Memory B cell (primary cell): ENCODE results near the gene CSH1.
"Not testable (repeated sequence)": the region's sequence is repeated elsewhere in the genome, so short reads cannot be mapped to it uniquely, and the experiment has no call there.

Source experiments
- ATAC-seq: fragments of 150-1000 bp; cut with Tn5 transposase; 2 replicates; pipeline ENCODE4 v1.10.0; 2021; ENCODE audit warnings: low read depth, mild to moderate bottlenecking, moderate library complexity
- DNase-seq, 2 donors: peaks; one replicate each; pipeline ENCODE4 v3.0.0; 2022; ENCODE audit warnings: low spot score in 2 of 2
- H3K27ac Mint-ChIP-seq: one replicate; pipeline ENCODE4 v1.8.0; 2022; ENCODE audit warnings: mild to moderate bottlenecking, moderate library complexity, mixed read lengths
- H3K27me3 Mint-ChIP-seq: one replicate; pipeline ENCODE4 v1.8.0; 2022; ENCODE audit warnings: mixed read lengths
- H3K36me3 Mint-ChIP-seq: one replicate; pipeline ENCODE4 v1.8.0; 2022; ENCODE audit warnings: mild to moderate bottlenecking, mixed read lengths
- H3K4me1 Mint-ChIP-seq: one replicate; pipeline ENCODE4 v1.8.0; 2022; ENCODE audit warnings: mixed read lengths
- H3K4me3 Mint-ChIP-seq: one replicate; pipeline ENCODE4 v1.8.0; 2022; ENCODE audit warnings: mild to moderate bottlenecking, moderate library complexity, mixed read lengths
- H3K9me3 Mint-ChIP-seq: one replicate; pipeline ENCODE4 v1.8.0; 2022; ENCODE audit warnings: mixed read lengths

The CSH1 gene

GRCh38 chr17:63903787-63904201 lies 7.4 kb upstream of the CSH1 start:
- H3K27me3 Mint-ChIP-seq, H3K4me1 Mint-ChIP-seq, H3K36me3 Mint-ChIP-seq, H3K27ac Mint-ChIP-seq, H3K4me3 Mint-ChIP-seq, H3K9me3 Mint-ChIP-seq: not testable (repeated sequence)
- peak in 1 of 2 donors; percentile 67 for DNase-seq
- ATAC-seq = peak; percentile 95

- not testable (repeated sequence) for H3K27ac Mint-ChIP-seq, H3K9me3 Mint-ChIP-seq, ATAC-seq, H3K36me3 Mint-ChIP-seq, H3K4me1 Mint-ChIP-seq, H3K27me3 Mint-ChIP-seq, DNase-seq, H3K4me3 Mint-ChIP-seq
These were observed 5.6 kb upstream of the CSH1 start for GRCh38 chr17:63901971-63902370.

GRCh38 chr17:63898899-63899798 lies 2.8 kb upstream of the CSH1 start:
- not testable (repeated sequence) for H3K4me1 Mint-ChIP-seq, H3K27me3 Mint-ChIP-seq, H3K4me3 Mint-ChIP-seq, DNase-seq, H3K27ac Mint-ChIP-seq, H3K36me3 Mint-ChIP-seq, H3K9me3 Mint-ChIP-seq
- ATAC-seq = peak; percentile 18

- DNase-seq, H3K36me3 Mint-ChIP-seq, H3K27me3 Mint-ChIP-seq, H3K4me3 Mint-ChIP-seq, H3K9me3 Mint-ChIP-seq, H3K4me1 Mint-ChIP-seq, H3K27ac Mint-ChIP-seq, ATAC-seq: not testable (repeated sequence)
These were observed 1.6 kb downstream of the CSH1 start for GRCh38 chr17:63894821-63895220.

- H3K4me3 Mint-ChIP-seq, H3K27ac Mint-ChIP-seq, H3K27me3 Mint-ChIP-seq, DNase-seq, H3K36me3 Mint-ChIP-seq, H3K4me1 Mint-ChIP-seq, ATAC-seq, H3K9me3 Mint-ChIP-seq: not testable (repeated sequence)
These were observed 2.4 kb downstream of the CSH1 start for GRCh38 chr17:63894021-63894420.

GRCh38 chr17:63892316-63893037 lies 3.9 kb downstream of the CSH1 start:
- H3K27ac Mint-ChIP-seq, ATAC-seq, H3K27me3 Mint-ChIP-seq, H3K4me3 Mint-ChIP-seq, H3K36me3 Mint-ChIP-seq, H3K9me3 Mint-ChIP-seq, DNase-seq, H3K4me1 Mint-ChIP-seq: not testable (repeated sequence)

- H3K36me3 Mint-ChIP-seq, DNase-seq, H3K27ac Mint-ChIP-seq, H3K27me3 Mint-ChIP-seq, H3K9me3 Mint-ChIP-seq, H3K4me1 Mint-ChIP-seq: not testable (repeated sequence)
- peak; percentile 90 for ATAC-seq
- peak overlapping the region; percentile 51 for H3K4me3 Mint-ChIP-seq
These were observed 7.1 kb downstream of the CSH1 start for GRCh38 chr17:63889026-63889848.

GRCh38 chr17:63885119-63885518 lies 11.3 kb downstream of the CSH1 start:
- not testable (repeated sequence) for H3K27me3 Mint-ChIP-seq, H3K9me3 Mint-ChIP-seq, H3K36me3 Mint-ChIP-seq, ATAC-seq, DNase-seq, H3K4me1 Mint-ChIP-seq, H3K4me3 Mint-ChIP-seq, H3K27ac Mint-ChIP-seq

- not testable (repeated sequence) for H3K4me3 Mint-ChIP-seq, H3K9me3 Mint-ChIP-seq, ATAC-seq, H3K27ac Mint-ChIP-seq, DNase-seq, H3K27me3 Mint-ChIP-seq, H3K36me3 Mint-ChIP-seq
- peaks cover 14% of the 10 kb centered on the region for H3K4me1 Mint-ChIP-seq
These were observed 13.7 kb downstream of the CSH1 start for GRCh38 chr17:63882626-63883126.

- peak; percentile 54 to 73 for DNase-seq
- Mint-ChIP-seq H3K27ac (no peak within 1 kb of the TSS), H3K4me1 (peaks cover 14% of the 10 kb centered on the region), H3K4me3 (no peak within 1 kb of the TSS), H3K27me3 (no peaks in the 10 kb centered on the region), H3K9me3 (no peaks in the 10 kb centered on the region), H3K36me3 (no peaks in the 10 kb centered on the region)
- peak; percentile 78 for ATAC-seq
These were observed 14.3 kb downstream of the CSH1 start, which contains the start of gene GH2 for GRCh38 chr17:63881935-63882601. Gene GH2, minus strand, starts transcription at chr17:63881944. Its CDS starts 143 bp downstream, at chr17:63881801.

- H3K27me3 Mint-ChIP-seq, DNase-seq, H3K4me3 Mint-ChIP-seq, H3K36me3 Mint-ChIP-seq, H3K9me3 Mint-ChIP-seq, ATAC-seq, H3K27ac Mint-ChIP-seq: not testable (repeated sequence)
- H3K4me1 Mint-ChIP-seq = peaks cover 14% of the 10 kb centered on the region
These were observed 15.0 kb downstream of the CSH1 start for GRCh38 chr17:63881337-63881736.

- Mint-ChIP-seq H3K36me3 (no peaks in the 10 kb centered on the region), H3K4me1 (peaks cover 14% of the 10 kb centered on the region), H3K27ac (no peak overlapping the region), H3K9me3 (no peaks in the 10 kb centered on the region), H3K27me3 (no peaks in the 10 kb centered on the region), H3K4me3 (no peak overlapping the region)
- no peak for ATAC-seq
- DNase-seq = no peak
These were observed 15.7 kb downstream of the CSH1 start for GRCh38 chr17:63880706-63881105.

GRCh38 chr17:63878413-63878812 lies 18.0 kb downstream of the CSH1 start:
- peak overlapping the region; percentile 3 for H3K27ac Mint-ChIP-seq
- ATAC-seq = peak; percentile 60
- peak overlapping the region; percentile 57 for H3K4me3 Mint-ChIP-seq
- not testable (repeated sequence) for H3K27me3 Mint-ChIP-seq, H3K36me3 Mint-ChIP-seq, H3K9me3 Mint-ChIP-seq, DNase-seq
- peaks cover 17% of the 10 kb centered on the region for H3K4me1 Mint-ChIP-seq
